PFSK-1 (cell line): ENCODE data around the gene GFOD1.

ENCODE experiments used
- FOXP2 ChIP-seq: optimal IDR thresholded peaks from 2 replicates; pipeline ENCODE3; 2011; ENCODE audit warnings: borderline replicate concordance, control low read depth, inconsistent platforms; ENCODE audit not compliant: insufficient read depth; ENCODE audit errors: extremely low read length, extremely low read depth
- POLR2AphosphoS5 ChIP-seq: IDR thresholded peaks from 2 replicates; pipeline ENCODE4 v1.6.1; 2012; ENCODE audit warnings: low read depth, mild to moderate bottlenecking, control low read depth, low read length, moderate library complexity
- SIN3A ChIP-seq: IDR thresholded peaks from 2 replicates; pipeline ENCODE4 v1.6.1; 2012; ENCODE audit warnings: mild to moderate bottlenecking, low read length, moderate library complexity, borderline replicate concordance; ENCODE audit not compliant: insufficient read depth
- TAF1 ChIP-seq: IDR thresholded peaks from 2 replicates; pipeline ENCODE4 v1.6.1; 2012; ENCODE audit warnings: low read length, control low read depth, borderline replicate concordance; ENCODE audit not compliant: insufficient read depth
- TF ChIP-seq, protein P1 (sequence below), 2 experiments: IDR thresholded peaks; 2 replicates each; pipeline versions ENCODE4 v1.6.1 to v1.8.0; 2011 to 2012; ENCODE audit warnings: low read depth in 2 of 2, low read length in 2 of 2, control low read depth in 1 of 2, inconsistent platforms in 1 of 2, mild to moderate bottlenecking in 1 of 2, moderate library complexity in 1 of 2; ENCODE audit not compliant: insufficient read depth in 1 of 2

DNA sequence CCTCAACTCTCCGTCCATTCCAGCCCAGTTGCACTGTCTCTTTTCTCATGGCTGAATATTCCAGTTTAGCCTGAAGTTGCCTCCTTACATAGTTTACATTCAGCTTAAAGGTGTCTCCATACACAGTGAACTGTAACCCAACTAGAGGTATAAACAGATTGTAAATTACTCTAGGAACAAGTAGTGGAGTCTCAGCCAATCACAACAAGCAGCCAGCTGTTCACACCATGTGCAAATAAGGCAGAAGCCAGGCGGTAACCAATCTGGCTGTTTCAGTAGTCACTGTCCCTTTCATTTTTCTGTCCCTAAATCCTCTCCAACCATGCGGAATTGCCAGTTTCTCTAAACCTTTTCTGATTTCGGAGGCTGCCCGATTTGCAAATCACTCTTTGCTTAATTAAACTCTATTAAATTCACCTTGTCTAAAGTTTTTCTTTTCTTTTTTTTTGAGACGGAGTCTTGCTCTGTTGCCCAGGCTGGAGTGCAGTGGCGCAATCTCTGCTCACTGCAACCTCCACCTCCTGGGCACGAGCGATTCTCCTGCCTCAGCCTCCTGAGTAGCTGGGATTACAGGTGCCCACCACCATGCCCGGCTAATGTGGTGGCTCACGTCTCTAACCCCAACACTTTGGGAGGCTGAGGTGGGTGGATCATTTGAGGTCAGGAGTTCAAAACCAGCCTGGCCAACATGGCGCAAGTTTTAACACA is 37.6 kb upstream of the GFOD1 start:
- TF ChIP-seq SIN3A (no peak), POLR2AphosphoS5 (no peak), TAF1 (no peak), FOXP2 (no peak)
- TF ChIP-seq, protein P1, sequence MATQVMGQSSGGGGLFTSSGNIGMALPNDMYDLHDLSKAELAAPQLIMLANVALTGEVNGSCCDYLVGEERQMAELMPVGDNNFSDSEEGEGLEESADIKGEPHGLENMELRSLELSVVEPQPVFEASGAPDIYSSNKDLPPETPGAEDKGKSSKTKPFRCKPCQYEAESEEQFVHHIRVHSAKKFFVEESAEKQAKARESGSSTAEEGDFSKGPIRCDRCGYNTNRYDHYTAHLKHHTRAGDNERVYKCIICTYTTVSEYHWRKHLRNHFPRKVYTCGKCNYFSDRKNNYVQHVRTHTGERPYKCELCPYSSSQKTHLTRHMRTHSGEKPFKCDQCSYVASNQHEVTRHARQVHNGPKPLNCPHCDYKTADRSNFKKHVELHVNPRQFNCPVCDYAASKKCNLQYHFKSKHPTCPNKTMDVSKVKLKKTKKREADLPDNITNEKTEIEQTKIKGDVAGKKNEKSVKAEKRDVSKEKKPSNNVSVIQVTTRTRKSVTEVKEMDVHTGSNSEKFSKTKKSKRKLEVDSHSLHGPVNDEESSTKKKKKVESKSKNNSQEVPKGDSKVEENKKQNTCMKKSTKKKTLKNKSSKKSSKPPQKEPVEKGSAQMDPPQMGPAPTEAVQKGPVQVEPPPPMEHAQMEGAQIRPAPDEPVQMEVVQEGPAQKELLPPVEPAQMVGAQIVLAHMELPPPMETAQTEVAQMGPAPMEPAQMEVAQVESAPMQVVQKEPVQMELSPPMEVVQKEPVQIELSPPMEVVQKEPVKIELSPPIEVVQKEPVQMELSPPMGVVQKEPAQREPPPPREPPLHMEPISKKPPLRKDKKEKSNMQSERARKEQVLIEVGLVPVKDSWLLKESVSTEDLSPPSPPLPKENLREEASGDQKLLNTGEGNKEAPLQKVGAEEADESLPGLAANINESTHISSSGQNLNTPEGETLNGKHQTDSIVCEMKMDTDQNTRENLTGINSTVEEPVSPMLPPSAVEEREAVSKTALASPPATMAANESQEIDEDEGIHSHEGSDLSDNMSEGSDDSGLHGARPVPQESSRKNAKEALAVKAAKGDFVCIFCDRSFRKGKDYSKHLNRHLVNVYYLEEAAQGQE (IDR thresholded peaks at IDR 0.05; ENCODE audit: insufficient read depth in 1 of 2, low read depth in 2 of 2, low read length in 2 of 2) = no peak
